Left forelimb (tissue), 1 donor: Measurements from ENCODE around the gene YWHAE.
A peak's percentile ranks its signal among the peaks of the same experiment; 100 is the strongest.
"Not testable (repeated sequence)": the region's sequence is repeated elsewhere in the genome, so short reads cannot be mapped to it uniquely, and the experiment has no call there.

Experiments
- DNase-seq: peaks from one replicate; pipeline ENCODE4 v3.0.0-alpha.2; 2018; ENCODE audit warnings: low spot score

Gene YWHAE

DNA sequence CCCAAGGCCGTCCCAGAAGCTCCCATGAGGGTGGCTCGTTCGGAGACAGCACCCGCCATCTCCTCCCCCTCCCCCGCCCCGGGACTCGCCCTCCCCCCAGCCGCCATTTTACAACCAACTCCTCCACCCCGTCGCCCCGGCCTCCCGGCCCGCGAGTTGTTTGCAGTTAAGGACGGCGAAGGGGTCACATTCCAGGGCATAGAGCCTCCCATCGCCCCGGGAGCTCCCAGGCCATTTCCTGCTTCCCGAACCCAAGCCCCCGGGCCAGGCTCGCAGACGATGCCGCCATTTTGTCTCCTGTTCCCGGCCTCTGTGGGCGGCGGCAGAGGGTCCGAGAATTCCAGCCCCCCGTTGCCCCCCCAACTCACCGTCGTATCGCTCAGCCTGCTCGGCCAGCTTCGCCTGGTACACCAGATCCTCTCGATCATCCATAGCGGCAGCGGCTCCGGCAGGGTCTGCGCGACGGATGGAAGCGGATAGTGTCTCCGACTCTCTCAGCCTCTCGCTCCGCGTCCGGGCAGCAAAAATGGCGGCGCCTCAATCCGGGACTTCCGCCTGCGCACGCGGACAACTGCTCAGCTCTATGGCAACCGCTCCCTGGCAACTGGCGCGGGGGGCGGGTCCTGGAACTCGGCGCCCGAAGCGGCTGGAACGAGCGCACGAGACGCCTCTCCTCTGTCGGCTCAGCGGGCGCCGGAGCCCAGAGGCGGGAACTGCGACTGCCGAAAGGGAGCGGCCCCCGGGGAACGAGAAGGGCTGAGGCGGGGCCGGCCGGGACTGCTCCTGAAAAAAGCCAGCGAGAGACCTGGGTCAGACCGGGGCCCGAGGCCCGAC is at the start of gene YWHAE:
Gene YWHAE (minus strand): TSS at position 544 of the 834 bp plus-strand sequence. CDS start 112 bp downstream, at position 432.
- peak; percentile 99 for DNase-seq

DNA sequence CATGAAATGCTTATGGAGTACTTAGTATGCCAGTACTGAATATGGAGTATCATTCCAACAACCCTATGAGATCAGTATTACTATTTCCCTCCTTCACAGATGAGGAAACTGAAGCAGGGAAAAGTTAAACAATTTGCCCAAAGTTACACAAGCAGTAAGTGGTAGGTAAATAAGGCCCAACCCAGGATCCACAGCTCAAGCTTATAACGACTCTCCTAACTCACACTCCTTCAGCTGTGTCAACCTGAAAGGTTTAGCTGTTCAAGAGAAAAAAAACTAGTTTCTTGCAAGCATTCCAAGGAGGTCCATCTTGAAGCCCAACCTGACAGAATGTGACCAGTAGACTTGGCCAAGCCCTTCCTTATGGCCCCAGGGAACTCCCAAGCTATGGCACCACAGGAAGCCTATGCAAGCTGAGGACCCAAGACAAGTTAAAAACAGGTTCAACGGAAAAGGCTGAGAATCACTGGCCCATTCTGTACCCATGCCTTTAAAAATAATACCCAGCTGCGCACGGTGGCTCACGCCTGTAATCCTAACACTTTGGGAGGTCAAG is 49.5 kb upstream of the YWHAE start:
- DNase-seq, result no peak

DNA sequence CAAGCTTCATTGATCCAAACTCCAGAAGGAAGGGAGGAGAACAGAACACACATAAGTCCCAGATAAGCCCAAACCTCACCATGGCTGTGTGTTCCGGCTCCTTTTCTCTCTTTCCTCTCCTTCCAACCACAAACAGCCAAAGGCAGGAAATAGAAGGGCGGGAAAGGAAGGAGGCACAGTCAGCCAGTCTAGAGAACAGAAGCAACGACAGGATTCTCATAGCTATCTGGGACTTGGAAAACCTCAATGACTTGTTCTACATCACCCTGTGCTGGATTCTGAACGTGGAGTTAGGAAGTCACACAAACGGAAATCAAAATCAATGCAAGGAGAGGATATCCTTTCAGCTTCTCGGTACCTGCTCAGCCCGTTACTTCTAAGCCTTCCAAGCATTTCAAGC is 47.0 kb upstream of the YWHAE start:
- no peak for DNase-seq

DNA sequence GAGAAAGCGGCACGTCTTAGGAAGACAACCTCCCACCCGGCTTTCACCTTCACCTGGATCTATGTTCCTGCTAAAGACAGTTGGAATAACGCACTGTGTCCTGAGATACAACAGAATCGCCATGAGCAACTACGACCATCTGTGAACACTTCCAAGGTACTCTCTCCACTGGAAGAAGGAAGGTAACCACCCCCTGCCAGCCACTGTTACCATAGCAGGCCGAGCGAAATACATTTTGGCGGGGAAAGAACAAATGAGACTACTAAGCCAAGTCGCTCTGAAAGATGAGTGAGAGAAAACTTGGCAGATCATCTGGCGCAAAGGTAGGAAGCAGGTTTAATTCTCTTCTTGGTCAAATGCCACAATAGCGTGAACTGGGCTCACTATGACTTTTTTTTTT is 46.2 kb upstream of the YWHAE start:
- DNase-seq, result no peak

DNA sequence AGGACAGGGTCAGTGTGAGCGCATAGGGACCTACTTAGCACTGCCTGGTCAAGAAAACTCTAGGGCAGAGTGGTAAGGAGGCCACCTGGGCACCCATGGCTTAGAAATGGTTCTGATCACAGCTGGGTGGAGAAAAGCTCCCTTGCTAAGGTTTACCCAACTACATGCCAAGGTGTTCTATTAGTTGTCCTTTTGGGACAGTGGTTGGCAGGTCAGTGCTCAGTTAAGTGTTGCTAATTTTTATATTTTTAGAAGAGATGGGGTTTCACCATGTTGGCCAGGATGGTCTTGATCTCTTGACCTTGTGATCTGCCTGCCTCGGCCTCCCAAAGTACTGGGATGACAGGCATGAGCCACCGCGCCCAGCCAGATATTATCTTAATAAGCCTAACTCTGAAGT is 45.7 kb upstream of the YWHAE start:
- DNase-seq, result not testable (repeated sequence)

DNA sequence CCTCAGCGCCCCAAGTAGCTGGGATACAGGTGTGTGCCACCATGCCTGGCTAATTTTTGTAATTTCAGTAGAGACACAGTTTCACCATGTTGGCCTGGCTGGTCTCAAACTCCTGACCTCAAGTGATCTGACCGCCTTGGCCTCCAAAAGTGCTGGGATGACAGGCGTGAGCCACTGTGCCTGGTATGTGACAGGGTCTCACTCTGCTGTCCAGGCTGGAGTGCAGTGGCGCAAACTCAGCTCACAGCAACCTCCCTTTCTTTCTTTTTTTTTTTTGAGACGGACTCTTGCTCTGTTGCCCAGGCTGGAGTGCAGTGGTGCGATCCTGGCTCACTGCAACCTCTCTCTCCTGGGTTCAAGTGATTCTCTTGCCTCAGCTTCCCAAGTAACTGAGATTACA is 42.7 kb upstream of the YWHAE start:
- DNase-seq, result not testable (repeated sequence)

DNA sequence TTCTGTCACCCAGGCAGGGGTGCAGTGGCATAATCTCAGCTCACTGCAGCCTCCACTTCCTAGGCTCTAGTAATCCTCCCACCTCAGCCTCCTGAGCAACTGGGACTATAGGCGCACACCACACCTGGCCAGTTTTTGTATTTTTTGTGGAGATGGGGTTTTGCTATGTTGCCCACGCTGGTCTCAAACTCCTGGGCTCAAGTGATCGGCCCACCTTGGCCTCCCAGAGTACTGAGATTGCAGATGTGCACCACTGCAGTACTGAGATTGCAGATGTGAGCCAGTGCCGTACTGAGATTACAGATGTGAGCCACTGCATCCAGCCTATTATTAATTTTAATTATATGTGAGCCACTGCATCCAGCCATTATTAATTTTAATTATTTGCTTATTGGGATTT is 42.2 kb upstream of the YWHAE start:
- no peak for DNase-seq

DNA sequence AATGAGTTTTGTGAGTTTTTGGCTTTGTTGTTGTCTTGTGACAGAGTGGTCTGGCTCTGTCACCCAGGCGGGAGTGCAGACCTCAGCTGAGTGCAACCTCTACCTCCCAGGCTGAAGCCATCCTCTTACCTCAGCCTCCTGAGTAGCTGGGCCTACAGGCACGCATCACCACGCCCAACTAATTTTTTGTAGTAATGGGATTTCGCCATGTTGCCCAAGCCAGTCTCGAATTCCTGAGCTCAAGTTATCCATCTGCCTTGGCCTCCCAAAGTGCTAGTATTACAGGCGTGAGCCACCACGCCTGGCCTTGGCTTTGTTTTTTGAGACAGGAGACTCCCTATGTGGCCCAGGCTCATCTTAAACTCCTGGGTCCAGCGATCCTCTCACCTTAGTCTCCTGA is 40.9 kb upstream of the YWHAE start:
- no peak for DNase-seq

DNA sequence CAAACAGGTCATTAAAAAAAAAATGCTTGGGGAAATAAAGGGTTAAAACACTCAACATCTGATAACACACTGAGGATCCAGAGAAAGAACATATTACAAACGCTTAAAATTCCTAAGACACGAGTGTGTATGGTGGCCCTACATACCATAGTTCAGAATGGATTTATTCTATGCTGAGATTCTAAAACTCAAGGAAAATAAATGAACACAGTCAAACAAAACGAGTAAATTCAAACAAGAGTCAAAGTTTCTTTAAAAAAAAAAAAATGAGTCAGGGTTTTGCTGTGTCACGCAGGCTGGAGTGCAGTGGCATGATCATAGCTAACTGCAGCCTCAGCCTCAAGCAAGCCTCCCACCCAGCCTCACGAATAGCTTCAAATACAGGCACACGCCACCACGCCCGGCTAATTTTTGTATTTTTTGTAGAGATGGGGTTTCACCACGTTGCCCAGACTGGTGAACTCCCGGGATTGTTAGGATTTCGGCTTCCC is 38.6 kb upstream of the YWHAE start:
- no peak for DNase-seq

DNA sequence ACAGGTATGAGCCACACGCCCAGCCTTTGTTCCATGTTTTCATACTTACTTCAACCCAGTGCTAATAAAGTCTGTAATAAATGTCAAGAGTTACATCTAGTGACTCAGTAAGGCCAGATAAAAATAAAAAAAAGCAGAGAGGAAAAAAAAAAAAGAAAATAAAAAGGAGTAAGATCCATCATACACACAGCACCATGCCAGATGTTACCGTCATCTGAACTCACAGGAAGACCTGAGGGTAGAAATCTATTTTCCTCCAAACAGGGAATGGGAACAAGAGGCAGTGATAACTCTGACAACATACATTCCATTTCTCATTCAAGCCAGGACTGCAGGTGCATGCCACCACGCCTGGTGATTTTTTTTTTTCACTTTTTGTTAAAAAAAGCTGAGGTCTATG is 35.3 kb upstream of the YWHAE start:
- DNase-seq, result no peak

DNA sequence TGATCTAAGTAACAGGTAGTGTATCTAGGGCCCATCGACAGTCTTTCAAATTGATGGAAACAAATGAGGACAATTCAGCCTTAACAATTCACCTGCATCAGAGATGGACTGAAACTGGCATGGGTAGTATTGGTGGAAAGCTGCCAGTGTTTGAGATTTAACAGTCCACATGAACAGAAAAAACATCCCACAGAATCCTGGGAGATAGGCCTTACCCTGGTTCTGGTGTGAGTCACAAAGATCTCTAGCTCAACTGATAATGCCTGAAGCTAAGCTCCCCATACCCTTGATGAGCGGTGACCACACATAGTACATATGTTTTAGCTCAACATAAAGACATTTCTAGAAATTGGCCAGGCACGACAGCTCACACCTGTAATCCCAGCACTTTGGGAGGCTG is 34.1 kb upstream of the YWHAE start:
- no peak for DNase-seq

DNA sequence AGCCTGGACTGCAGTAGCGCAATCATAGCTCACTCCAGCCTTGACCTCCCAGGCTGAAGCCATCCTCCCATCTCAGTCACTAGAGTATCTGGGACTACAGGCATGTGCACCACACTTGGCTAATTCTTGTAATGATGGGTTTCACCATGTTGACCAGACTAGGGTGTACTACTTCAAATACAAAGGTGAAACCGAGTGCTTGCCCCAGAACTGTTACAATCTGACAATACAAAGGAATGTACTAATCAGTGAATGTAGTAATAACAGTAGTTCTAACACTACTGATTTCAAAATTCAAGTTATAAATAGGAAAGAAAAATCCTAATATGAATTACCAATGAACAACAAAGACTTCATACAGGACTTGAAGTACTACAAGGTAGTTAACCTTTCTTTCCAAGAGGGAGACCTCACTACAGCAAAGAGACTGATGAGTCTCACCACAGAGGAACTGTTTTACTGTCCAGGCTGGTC is 31.6 kb upstream of the YWHAE start:
- no peak for DNase-seq

DNA sequence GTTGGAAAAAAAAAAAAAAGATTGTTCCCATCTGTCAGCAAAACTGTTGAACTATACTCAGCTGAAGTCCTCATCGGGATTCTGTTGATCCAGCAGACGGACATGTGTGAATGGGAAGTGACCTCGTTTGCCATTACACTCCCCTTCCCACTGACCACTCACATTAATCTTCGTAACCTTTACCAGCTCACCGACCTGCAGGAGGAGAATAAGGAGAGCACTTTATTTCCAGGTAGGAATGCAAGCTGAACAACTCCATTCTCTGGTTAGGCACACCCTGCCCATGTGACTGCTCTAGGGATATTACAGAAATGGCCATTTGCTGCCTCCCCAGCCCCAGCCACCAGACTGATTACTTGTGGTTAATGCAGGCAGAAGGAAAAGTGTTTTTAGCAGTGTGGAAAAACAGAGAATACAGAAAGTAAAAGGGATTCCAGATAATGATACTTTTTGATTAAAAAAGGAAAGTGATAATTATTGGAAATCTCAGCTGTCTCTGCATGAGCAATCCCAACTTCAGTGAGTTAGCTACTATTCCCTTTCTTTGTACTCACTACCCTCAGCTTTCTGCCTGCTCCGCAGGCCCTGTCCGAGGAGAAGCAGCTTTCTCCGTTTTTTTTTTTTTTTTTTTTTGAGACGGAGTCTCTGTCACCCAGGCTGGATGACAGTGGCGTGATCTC is 23.6 kb upstream of the YWHAE start:
- no peak for DNase-seq

DNA sequence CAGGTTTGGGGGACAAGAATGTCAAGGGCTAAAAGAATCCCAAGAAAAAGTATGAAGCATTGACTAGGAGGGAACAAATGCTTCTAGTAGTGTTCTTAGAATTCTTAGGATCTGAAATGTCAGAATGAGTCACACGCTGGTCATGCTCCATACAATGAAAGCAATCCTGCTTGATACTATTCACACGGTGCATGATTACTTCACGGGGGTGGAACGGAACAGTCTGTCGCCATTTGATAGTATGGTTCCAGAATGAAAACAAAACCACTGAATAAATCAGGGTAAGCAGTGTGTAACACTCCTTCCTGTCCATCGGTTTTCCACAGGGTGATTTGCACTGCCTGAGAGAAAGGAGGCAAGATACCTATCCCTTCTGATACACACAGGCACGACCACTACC is 22.9 kb upstream of the YWHAE start:
- DNase-seq, result no peak

DNA sequence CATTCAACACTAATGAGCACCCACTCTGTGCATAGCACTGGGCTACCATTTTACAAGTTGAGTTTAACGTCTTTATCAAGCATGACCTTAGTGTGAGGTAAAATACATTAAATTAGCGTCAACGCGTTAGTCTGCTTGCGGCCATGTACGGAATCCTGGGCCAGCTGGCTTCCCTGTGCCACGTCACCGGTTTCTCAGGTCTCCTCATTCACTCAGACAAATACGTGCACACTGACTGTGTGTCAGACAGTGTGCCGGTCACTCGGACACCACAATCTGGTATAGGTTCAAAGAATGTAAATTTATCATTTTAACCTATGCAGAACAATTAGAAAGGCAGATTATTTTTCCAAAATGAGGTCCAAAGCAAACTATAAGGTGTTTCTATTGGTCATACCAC is 21.4 kb upstream of the YWHAE start:
- DNase-seq, result no peak

DNA sequence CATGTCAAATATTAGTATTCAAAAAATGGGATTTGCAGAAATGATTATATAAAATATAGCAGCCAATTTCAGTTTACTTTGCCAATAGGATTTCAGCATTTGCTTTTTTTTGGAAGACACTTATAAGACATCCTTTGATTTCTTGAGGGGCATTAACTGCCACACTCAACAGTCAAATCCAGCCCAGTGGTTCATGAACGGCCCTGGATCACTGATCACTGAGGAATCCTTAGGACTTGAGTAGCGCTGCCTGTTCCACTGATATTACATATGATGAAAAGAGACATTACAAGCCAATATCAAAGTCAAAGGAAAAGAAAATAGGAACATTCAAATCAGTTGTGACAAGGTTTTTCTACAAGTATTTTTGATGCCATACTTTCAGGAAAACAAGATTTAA is 21.0 kb upstream of the YWHAE start:
- DNase-seq, result no peak

DNA sequence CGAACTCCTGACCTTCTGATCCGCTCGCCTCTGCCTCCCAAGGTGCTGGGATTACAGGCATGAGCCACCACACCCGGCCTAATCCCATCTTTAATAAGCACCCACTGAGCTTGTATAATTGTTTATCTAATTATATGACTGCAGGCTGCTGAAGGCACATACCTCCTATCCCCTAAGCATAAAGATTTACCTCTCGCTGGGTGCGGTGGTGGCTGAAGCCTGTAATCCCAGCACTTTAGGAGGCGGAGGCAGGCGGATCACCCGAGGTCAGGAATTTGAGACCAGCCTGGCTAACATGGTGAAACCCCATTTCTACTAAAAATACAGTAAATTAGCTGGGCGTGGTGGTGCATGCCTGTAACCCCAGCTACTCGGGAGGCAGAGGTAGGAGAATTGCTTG is 20.1 kb upstream of the YWHAE start:
- DNase-seq, result no peak

DNA sequence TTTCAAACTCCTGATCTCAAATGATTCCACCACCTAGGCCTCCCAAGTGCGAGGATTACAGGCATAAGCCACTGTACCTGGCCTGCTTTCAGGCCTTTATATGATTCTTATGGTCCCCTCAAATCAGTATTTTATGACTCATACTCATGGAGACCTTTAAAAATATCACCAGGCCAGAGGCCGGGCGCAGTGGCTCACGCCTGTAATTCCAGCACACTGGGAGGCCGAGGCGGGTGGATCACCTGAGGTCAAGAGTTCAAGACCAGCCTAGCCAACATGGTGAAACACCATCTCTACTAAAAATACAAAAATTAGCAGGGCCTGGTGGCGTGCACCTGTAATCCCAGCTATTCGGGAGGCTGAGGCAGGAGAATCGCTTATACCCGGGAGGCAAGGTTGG is 18.5 kb upstream of the YWHAE start:
- not testable (repeated sequence) for DNase-seq

DNA sequence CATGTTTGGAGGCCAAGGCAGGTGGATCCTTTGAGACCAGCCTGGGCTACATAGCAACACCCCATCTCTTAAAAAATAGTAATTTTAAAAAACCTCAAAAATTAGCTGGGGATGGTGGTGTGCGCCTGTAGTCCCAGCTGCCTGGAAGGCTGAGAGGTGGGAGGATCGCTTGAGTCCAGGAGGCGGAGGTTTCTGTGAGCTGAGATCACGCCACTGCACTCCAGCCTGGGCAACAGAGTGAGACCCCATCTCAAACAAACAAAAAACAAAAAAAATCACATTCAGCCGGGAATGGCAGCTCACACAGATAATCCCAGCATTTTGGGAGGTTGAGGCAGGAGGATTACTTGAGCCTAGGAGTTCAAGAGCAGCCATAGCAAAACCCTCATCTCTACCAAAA is 16.4 kb upstream of the YWHAE start:
- no peak for DNase-seq

DNA sequence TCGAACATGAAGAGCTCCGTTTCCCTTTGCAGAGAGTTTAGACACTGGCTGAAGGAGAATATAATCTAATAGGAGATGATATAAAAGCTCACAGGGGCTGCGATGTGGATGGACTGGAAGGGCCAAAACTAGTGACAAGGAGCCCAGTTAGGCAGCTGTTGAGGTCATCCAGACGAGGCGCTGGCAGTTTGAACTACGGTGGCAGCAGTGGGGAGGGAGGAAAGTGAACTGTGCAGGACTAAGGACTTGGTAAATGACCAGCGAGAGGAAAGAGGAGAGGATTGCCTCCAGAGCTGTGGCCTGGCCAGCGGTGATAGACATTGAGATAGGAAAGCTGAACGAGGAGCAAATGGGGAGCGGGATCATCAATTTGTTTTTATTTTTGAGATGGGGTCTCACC is 14.6 kb upstream of the YWHAE start:
- no peak for DNase-seq

DNA sequence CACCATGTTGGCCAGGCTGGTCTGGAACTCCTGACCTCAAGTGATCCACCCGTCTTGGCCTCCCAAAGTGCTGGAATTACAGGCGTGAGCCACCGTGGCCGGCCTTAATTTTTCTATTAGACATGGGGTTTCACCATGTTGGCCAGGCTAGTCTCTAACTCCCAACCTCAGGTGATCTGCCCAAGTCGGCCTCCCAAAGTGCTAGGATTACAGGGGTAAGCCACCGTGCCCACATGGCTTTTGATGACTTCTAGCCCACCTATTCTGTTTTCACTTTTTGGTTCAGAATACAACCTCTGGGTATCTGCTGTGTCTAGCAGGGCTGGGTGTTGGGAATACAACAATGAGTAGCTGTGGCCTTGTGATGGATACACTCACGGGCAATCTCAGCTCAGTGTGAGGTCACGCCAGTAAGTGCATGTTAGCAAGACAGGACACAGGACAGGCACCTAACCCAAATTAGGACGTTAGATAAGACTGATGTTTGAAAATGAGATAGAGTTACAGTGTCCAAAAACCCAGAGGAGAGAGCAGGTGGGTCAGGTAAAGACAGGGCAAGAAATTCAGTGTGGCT is 14.1 kb upstream of the YWHAE start:
- no peak for DNase-seq

DNA sequence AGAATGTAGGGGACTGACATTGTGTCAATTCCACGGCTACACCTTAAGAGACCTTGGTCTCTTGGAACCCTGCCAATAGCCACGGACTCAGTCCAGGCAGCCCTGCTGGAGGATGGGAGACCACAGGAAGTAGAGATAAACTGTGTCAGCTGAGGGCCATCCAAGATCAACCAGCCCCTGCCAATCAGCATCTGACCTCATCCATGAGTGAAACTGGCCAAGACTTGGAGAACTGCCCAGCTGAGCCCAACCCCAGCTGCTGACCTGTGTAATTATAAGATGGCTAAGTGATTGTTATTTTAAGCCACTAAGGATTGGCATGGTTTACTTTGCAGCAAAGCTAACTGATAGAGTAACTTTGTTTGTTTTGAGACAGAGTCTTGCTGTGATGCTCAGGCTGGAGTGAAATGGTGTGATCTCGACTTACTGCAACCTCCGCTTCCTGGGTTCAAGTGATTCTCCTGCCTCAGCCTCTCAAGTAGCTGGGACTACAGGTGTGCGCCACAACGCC is 13.3 kb upstream of the YWHAE start:
- peak; percentile 67 for DNase-seq
